GM04503 (cell line): Measurements from ENCODE around the gene TRNP1.
"Not testable (repeated sequence)": the region's sequence is repeated elsewhere in the genome, so short reads cannot be mapped to it uniquely, and the experiment has no call there.

Experiments
- DNase-seq: peaks from one replicate; pipeline ENCODE4 v3.0.0-alpha.2; 2012; ENCODE audit warnings: low read depth

The TRNP1 gene

DNA sequence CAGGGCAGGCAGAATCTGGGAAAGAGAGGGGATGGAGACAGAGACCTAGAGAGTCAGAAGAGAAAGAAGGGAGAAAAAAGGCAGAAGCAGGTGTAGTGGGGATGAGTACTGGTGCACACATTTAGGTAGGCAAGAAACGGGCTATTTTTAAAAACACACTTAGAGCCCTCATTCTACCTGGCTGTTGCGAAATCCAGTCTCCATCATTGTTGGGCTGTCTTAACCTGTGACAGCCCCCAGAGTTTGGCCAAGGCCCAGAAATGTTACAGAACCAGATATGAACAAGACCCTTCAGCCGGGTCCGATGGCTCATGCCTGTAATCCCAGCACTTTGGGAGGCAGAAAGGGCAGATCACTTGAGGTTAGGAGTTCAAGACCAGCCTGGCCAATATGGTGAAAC is 20.7 kb upstream of the TRNP1 start:
- DNase-seq: no peak

DNA sequence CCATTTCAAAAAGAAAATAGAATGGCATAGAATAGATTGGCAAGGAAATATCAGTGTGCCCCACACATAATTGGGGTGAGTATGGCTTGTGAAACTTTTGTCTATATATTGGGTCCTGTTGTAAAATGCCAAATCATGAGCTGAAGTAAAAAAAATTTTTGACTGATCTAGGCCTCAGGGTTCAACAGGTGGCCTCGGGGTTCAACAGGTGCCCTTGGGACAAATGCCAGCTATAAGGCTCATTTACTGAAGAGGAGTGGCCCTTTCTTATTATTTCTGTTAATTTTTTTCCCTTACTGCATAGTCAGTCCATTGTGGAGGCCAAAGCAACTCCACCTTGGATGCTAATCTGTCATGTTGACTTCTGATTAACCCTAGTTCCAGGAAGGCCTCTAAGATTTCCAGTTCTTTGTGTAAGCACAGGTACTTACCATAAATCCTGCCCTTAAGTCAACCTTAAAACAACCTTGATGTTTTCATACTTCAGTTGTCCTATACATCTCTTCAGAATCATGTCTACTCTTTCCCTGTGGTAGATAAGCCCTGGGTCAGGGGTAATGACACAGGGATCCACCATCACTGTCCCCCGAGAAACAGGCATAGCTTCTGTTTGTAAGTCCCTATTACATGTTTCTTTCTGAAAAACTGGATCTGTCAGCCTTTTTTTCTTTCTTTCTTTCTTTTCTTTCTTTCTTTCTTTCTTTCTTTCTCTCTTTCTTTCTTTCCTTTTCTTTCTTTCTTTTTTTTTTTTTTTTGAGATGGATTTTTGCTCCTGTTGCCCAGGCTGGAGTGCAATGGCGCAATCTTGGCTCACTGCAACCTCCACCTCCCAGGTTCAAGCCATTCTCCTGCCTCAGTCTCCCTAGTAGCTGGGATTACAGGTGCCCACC is 16.6 kb upstream of the TRNP1 start:
- no peak for DNase-seq

DNA sequence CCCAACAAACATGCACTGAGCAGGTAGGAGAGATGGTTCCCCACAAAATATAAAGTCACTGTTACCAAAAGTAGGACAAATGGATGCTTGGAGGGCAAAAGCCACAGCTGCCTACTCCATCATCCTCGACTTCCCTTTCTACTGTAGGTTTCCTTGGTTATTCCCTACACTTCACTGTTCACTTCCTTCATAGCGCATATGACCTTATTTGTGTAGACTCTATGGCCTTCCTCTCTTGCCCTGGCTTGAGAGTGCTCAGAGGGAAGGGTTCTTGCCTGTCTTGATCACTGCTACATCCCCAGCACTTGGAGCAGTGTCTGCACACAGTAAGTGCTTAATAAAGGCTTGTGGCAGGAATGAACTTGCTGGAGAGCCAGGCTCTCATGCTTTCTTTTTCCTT is 14.6 kb upstream of the TRNP1 start:
- no peak for DNase-seq

DNA sequence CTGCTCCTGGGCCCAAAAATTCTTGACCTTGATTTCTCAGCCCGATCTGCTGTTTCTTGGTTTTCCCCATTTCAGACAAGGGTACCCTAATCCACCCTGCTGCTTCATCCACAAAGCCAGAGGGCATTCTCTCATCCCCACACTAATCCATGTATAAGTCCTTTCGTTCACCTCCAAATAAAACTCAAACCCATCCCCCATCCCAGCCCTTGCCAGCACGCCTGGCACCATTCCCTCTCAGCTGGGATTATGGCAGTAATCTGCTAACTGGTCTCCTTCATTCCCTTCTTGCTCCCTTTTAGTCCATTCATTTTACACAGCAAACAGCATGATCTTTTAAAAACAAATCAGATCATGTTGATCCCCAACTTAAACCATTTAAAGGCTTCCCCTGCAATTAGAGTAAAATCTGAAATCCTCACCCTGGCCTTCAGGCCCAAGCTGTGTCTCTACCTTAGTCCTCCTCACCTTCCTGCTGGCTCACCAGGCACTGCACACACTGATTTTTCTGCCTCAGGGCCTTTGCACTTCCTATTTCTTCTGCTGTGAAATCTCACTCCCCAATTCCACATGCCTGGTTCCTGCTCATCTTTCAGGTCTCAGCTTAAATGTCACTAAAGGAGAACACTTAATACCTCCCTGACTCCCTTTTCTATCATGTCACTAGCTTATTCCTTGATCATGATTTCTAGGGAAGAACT is 12.2 kb upstream of the TRNP1 start:
- no peak for DNase-seq

DNA sequence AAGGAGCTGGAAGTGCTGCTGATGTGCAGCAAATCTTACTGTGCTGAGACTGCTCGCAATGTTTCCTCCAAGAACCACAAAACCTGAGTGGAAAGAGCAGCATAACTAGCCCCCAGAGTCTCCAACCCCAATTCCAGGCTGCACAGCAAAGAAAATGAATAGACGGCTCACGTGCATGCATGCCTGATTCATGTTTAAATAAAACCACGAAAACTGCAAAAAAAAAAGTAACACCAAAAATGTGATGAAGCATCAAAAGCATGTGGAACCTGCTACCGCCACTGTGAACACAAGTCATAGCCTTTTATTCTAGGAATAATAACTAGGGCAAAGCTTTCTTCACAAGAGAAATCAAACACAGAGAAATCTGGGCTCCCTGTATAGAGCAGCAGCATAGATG is 9.6 kb upstream of the TRNP1 start:
- no peak for DNase-seq

DNA sequence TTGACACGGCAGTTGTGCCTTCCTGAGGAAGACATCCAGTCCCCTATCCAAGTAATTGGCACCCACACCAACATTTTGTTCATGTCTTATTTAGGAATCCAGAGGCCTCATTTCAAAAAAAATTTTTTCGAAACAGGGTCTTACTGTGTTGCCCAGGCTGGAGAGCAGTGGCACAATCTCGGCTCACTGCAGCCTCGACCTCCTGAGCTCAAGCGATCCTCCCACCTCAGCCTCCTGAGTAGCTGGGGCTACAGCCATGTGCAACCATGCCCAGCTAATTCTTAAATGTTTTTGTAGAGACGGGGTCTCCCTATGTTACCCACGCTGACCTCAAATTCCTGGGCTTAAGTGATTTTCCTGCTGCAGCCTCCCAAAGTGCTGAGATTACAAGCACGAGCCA is 9.2 kb upstream of the TRNP1 start:
- no peak for DNase-seq

DNA sequence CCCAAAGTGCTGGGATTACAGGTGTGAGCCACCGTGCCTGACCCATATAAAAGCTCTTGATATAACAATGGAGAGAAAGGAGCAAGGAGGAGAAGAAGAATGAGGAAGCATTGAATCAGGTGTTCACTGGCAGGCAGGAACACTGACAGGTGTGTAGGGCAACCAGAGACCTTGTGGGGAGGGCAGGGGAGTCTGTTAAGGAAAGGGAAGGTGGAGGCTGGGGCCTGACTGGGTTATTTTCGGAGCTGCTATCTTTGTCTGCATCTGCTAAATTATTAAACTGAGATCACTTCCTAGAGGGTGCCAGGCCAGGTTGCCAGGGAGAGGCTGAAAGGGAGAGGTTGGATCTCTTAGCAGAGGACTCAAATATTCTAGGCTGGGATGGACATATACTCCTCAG is 6.8 kb upstream of the TRNP1 start:
- no peak for DNase-seq

DNA sequence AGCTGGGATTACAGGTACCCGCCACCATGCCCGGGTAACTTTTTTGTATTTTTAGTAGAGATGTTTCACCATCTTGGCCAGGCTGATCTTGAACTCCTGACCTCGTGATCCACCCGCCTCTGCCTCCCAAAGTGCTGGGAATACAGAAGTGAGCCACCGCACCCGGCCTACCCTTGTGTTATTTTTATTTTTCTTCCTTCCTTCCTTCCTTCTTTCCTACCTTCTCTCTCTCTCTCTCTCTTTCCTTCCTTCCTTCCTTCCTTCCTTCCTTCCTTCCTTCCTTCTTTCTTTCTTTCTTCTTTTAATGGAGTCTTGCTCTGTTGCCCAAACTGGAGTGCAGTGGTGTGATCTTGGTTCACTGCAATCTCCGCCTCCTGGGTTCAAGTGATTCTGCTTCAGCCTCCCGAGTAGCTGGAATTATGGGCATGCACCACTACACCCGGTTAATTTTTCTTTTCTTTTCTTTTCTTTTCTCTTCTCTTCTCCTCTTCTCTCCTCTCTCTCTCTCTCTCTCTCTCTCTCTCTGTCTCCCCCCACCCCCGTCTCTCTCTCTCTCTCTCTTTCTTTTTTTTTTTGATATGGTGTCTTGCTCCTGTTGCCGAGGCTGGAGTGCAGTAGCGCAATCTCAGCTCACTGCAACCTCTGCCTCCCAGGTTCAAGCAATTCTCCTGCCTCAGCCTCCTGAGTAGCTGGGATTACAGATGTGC is 3.9 kb upstream of the TRNP1 start:
- DNase-seq: not testable (repeated sequence)

DNA sequence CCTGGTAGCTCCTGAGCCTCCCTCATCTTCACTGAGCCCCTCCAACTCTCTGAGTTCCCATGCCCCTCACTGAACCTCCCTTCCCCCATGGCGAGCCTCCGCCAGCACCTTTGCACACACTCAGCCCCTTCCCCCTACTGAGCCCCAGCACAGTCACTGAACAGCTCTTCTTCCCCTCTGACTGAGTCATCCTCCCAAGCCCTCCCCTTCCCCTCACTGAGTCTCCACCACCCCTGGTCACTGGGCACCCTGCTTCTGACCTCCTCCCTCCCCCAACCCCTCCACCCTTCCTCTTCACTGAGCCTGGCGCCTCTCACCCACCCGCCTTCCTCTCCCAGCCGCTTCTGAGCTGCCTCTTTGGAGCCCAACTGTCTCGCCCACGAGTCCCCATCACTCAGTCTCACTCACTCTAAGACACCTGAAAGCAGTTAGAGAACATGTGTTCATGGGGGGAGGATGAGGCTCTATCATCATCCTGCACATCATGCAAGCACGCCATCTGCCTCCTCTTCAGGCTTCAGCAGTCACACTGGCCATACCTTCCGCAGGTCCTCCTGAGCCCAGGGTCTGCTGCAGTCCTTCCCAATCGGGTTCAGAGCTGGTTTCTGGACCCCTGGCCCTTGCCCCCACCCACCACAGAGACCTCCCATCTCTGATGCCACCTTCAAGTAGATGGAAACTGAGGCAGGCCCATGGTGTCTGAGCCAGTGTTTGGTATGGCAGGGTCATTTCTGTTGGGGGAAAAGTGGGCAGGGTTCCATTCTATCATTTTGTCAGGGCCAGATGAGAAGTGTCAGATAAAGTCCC is 2.0 kb upstream of the TRNP1 start:
- DNase-seq: no peak

DNA sequence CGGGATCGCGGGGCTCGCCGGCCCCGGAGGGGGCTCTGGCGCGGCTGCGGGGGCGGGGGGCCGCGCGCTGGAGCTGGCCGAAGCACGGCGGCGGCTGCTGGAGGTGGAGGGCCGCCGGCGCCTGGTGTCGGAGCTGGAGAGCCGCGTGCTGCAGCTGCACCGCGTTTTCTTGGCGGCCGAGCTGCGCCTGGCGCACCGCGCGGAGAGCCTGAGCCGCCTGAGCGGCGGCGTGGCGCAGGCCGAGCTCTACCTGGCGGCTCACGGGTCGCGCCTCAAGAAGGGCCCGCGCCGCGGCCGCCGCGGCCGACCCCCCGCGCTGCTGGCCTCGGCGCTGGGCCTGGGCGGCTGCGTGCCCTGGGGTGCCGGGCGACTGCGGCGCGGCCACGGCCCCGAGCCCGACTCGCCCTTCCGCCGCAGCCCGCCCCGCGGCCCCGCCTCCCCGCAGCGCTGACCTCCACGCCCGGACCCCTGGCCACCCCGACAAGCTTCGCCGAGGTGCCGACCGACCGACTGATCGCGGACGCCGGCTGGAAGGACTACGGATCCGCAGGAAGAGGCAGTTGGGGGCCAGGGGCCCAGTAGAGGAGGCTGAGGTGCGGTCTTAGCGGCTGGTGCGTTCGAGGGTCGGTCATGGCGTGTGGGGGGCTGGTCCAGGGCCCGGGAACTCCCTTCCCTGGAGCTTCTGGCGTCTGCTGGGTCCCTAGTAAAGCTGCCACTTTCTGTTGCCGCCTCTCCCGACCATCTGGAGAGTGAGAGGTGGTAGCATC is 711 bp downstream of the TRNP1 start:
- DNase-seq: no peak

DNA sequence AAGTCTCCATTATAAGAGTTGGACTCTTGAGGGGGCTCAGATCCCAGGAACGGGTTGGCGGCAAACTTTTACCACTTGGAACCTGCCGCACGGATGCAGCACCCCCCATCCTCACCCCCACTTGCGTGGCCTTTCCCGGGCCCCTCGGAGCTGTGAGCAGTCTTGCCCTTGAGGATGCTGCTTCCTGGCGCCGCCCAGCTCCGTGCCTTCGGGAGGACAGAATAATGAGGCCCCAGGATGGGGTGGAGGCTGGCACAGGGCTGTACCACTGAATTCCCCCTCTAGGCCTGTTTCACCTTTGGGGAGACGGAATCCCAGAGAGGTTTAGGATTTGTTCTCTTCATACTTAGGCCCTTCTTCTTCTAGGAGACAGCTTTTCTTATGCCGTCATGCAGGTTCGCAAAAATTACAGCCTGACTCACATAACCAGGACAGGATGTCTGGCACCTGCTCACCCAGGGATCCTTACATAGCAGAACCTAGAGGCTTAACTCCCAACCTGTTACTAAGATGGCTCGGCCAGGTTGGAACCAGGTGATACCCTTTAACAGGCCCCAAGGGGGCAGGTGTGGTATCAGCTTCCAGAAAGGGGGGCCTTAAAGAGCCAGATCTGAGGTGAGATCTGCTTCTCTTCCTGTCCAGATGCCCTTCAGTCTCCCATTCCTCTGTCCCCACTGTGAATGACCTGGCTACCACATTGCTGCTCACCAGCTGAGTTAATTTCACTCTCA is 1.5 kb downstream of the TRNP1 start:
- no peak for DNase-seq

DNA sequence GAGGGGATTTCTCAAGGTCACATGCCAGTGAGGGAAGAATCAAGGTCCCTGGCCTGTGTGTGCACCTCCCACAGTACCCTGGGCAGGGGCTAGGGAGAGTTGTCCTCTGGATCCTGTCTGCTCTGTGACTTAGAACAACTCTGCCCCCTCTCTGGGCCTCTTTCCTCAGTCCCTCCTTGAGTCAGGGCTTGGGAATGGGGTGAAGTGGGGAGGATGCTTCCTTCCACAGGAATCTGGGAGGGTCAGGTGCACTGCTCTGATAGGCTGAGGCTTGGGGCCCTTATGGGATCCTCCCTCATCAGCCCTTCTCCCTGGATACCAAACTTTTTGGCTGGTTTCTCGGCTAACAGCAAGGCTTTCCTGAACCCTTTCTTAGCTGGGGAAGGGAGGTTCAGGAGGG is 2.5 kb downstream of the TRNP1 start:
- DNase-seq: peak; percentile 64

DNA sequence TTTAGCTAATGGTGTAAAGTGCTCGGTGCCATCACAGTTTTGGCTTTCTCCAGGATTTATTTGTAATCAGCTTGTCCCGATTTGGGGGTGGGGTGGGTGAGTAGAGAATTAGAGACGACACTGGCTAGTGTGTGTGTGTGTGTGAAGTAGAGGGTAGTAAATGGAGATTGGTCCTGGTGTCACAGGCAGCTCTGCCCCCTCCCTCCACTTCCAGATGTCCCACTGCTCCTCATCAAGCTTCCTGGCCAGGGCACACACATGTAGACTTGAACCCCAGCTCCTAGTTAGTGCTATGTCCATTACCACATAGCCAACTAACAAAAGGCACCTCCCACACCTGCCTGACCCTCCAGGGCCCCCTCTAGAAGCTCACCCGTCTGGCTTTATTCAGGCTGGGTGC is 3.2 kb downstream of the TRNP1 start:
- DNase-seq: no peak

DNA sequence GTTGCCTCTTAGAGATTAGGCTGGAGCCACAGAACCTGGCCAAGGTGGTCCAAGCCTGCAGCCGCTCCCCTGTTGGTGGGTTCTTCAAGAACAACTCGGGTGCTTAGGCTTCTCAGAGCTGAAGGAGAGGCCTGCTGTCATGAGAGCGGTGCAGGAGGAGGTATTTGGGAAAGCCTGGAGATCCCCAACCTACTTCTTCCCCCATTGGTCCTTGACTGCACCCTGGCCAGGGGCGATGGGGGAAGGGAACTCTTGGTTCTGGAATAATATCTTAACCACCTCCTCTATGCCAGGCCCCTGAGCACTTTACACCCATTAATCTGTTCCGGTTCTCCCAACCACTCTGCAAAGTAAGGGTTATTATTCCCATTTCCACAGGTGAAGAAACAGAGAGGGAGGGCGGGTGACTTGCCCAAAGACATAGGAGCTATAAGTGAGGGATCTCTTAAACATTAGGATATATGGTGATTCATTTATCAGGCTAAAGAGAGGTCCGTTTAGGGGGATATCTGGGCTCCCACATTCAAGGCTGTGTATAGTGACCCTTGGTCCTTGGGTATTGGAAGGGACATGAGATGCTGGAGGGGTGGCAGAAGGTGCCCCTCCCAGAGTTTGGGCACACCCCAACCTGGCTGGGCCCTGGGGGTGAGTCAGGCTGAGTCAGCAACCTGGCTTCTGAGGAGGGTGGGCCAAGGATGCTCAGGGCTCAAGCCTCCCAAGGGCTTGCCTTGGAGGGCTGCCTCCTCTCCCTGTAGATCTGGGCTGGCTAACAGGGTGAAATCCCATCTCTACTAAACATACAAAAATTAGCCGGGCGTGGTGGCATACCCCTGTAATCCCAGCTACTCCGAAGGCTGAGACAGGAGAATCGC is 5.2 kb downstream of the TRNP1 start:
- no peak for DNase-seq

DNA sequence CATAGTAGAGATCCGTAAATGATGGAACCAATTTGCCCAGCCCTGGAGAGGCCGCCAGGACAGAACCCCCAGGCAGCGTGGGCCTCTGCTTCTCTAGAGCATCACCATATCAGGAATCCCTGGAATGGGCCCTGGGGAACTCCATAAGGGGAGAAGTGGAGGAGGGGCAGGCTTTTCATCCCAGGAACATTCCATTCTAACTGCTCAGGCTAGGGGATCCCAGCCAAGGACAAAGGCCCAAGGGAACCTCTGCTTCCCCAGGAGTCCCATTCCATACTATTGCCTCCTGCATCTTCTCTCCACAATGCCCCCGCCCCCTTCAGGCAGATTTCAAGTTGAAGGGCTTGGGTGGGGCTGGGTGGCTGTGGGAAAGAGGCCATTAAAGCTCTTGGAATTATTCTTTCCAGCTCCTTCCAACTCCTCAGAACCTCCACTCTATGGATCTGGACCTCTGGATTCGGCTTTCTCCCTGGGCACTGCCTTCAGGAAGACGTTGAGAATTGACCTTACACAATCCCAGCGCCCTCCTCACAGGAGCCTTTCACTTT is 6.0 kb downstream of the TRNP1 start:
- peak; percentile 98 for DNase-seq

DNA sequence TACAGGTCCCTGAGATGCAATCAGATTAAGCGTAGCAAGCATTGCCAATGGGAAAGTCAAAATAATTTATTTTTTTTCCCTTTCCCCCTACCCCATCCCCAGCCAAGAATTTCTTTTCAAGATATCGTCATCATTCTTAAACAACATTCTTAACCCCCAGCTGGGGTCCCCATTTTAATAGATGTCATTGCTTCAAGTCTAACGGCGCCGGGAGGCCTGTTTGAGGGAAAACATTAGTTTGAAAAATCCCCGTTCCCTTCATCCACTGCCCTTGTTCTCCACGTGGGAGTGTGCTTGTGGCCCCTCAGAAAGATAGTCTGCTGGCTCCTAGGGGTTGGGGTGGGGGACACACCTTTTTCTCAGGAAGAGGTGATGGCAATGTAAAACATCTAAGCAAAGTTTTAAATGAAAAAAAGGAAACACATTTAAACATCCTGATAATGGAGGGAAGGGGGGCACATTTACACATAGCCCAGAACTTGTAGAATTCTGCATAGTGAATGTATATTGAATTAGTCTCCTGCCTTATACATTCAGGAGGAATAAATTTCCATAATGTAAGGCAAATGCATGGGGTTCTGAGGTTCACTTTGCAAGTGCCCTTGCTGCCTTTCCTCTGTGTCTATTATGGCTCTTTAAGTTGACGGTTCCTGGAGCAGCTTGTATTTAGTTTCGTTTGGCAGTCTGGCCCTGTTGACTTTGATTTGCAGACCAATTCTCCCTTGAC is 6.8 kb downstream of the TRNP1 start:
- DNase-seq: no peak

DNA sequence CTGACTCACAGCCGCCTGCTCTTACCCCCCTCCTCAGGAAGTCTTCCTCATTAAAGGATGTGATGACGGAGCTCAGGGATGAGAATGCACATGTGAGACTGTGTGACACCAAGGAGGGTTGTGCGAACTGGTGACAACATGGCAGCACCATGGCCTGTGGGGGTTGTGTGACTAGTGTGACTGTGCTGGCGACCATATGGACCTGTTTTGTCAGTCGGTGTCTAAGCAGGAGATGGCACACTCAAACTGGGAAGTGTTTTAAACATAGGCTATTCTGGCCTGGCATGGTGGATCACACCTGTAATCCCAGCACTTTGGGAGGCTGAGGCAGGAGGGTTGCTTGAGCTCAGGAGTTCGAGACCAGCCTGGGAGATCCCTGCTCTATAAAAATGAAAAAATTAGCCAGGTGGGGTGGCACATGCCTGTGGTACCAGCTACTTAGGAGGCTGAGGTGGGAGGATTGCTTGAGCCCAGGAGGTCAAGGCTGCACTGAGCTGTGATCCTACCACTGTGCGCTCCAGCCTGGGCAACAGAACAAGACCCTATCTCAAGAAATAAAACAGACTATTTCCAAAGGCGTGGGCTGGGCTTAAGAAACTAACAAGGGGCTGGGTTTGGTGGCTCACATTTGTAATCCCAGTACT is 7.4 kb downstream of the TRNP1 start:
- no peak for DNase-seq
